Stimulated activated CD4-positive, alpha-beta T cell treated with anti-CD3 and anti-CD28 coated beads, Interleukin-4, amount 100 ng/mL, for 48 hours (primary cell): ENCODE data around the gene ABTB2.
"Not testable (repeated sequence)": the region's sequence is repeated elsewhere in the genome, so short reads cannot be mapped to it uniquely, and the experiment has no call there.

Experiments
- DNase-seq, 2 donors: peaks; one replicate each; pipeline ENCODE4 v3.0.0-alpha.2; 2020; ENCODE audit warnings: low read depth in 2 of 2

Gene ABTB2

DNA sequence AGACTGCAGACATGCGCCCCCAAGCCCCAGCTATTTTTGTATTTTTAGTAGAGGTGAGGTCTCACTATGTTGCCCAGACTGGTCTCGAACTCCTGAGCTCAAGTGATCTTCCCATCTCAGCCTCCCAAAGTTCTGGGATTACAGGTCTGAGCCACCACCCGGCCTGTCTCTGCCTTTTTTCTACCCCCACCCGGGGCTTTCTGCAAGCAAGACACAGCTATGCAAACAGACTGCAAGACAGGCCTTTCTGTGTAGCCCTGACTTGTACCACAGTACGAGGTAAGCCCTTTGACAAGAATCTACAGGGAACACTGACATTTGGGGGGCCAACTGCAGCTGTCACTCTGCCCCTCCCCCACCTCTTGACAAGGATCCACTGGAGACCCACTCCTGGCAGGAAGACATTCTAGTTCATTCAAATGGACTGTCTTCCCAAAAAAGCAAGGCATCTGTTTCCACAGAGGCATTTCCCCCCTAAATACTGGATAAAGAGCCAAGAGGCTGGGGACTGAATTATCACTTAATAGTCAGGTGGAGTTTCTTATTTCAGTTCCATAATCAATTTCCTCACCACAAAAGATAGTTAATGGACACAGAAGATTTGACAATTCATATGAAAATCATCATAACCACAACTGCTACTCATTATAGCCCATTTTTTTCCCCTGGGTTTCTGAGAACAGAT is 118.2 kb downstream of the ABTB2 start:
- DNase-seq = no peak

DNA sequence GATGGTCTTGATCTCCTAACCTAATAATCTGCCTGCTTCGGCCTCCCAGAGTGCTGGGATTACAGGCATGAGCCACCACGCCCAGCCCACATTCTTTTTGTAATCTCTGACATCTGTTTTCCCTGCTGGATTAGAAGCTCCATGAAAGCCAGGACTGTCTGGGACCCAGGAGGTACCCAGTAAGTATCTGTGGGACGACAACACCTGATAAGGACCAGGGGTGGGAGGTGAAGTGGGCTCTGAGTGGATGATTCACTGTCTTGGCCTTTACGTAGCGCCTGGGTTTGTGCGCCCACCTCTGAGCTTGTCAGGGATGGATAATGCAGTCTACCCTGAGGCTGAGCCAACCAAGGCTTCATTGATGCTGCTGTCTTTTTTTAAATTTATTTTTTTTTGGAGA is 118.8 kb downstream of the ABTB2 start:
- no peak for DNase-seq

- no peak for DNase-seq
Measured at GRCh38 chr11:34238533-34238932, 119.3 kb downstream of the ABTB2 start.

- no peak for DNase-seq
Measured at GRCh38 chr11:34236572-34236971, 121.2 kb downstream of the ABTB2 start.

- no peak for DNase-seq
Measured at GRCh38 chr11:34235591-34236071, 122.2 kb downstream of the ABTB2 start.

DNA sequence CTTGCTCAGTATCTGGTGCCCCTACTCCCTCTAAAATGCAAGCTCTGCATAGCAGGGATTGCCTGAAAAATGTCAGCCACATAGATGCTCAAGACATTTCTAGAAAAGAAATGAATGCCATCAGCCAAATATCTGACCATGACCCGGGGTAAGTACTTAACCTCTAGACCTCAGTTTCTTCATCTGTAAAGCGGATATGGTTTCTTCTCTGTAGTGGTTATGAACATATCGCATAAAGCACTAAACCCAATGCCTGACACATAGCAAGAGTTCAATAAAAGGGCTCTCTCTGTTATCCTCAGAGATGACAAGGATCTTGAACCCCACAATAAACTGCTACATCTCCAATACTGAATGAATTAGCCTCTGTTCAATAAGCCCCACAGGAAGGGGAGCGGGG is 122.6 kb downstream of the ABTB2 start:
- no peak for DNase-seq

GRCh38 chr11:34234086-34234740 is 123.6 kb downstream of the ABTB2 start:
- peak; percentile 54 to 69 for DNase-seq

GRCh38 chr11:34233215-34233614 is 124.6 kb downstream of the ABTB2 start:
- no peak for DNase-seq

DNA sequence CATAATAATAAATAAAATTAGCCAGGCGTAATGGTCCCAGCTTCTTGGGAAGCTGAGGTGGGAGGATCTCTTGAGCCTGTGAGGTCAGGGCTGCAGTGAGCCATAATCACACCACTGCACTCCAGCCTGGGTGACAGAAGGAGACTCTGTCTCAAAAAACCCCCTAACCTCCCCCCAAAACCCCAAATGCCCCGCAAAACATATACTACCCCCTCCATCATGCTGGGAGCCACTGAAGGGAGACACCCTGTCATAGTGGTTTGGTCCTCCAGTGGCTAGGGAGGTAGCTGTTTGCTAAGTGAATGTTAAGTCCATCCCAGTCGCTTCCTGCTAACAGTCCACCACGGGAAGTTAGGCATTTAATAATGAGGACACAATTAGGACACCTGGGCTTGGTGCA is 125.0 kb downstream of the ABTB2 start:
- no peak for DNase-seq

- no peak for DNase-seq
Measured at GRCh38 chr11:34226210-34226609, 131.6 kb downstream of the ABTB2 start.

DNA sequence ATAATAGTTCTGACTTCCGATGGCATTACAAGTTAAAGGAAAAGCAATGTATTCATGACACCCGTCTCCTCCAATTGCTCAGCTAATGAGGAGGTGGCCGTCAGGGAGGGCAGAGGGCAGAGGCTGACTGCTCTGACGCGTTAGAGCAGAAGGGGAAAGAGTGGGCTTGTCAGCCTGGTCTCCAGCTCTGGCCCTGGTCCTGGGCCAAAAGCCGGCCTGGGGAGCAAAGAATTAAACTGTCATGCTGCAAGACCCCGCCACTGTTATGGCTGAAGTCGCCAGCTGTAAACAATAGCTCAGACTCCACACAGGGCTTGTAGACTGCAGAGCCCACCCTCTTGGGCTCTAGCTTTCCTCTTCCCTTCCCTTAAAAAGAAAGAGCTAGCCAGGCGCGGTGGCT is 132.7 kb downstream of the ABTB2 start:
- no peak for DNase-seq

DNA sequence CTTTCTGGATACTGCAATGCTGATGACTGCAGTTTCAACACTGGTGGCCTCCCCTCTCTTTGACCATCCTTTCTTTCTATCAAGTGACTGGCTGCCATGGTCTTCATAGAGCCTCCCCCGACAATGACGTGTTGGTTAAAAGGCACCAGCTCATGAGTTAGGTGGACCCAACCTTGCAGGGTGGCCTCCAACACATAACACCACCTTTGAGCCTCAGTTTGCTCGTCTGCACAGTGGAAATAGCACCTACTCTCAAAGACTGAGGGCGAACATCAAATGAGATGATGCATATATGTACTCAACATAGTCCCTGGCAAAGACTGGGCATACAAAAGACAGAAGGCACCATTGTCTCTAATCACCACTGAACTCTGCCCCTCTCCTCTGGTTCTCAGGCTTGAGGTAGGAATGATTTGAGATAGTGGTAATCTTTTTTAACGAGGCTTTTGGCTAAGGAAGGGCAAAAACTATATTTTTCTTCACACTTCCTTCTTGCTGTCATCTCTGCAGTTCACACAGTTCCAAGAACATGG is 133.3 kb downstream of the ABTB2 start:
- DNase-seq = no peak

DNA sequence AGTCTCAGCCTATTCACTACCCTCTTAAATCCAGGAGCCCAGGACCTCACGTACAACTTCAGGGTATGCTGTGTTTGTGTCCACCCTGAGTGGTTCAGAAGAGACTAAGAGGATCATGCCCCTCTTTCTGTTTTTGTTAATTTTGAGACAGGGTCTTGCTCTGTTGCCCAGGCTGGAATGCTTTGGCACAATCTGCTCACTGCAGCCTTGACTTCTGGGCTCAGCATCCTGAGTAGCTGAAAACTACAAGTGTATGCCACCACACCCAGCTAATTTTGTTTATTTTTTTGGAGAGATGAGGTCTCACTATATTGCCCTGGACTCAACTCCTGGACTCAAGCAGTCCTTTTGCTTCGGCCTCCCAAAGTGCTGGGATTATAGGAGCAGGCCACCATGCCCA is 133.9 kb downstream of the ABTB2 start:
- DNase-seq = no peak

GRCh38 chr11:34223021-34223813 is 134.6 kb downstream of the ABTB2 start:
- no peak for DNase-seq

DNA sequence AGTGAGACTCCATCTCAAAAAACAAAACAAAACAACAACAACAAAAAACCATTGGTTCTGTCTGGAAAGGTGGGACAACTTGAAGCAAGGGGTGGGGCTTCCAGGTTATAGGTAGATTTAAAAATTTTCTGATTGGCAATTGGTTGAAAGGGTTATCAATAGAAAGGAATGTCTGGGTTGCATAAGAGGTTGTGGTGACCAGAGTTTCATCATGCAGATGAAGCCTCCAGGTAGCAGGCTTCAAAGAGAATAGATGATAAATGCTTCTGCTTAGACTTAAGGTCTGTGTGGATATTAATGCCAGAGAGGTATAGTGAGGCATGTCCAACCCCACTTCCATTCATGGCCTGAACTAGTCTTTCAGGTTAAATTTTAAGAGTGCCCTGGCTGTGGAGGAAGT is 135.8 kb downstream of the ABTB2 start:
- no peak for DNase-seq

DNA sequence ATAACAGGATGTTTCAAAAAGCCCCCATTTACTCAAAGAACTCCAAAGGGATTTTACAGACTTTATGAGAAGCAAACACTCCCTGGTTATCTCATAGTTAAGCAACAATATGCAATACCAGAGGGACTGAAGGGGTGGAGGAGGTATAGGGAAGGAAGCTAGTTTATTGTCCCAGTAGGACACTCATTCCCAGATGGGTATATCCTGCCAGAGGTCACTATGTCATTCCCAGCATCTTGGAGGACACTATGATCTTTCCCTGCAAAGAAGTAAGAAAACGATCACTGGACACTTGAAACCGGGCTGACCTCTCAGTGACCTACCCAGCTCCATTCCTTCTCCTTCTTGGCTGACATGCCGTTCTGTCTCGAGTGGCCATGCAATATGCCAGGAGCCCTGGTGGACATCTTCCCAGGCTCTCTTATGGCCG is 137.9 kb downstream of the ABTB2 start:
- no peak for DNase-seq

DNA sequence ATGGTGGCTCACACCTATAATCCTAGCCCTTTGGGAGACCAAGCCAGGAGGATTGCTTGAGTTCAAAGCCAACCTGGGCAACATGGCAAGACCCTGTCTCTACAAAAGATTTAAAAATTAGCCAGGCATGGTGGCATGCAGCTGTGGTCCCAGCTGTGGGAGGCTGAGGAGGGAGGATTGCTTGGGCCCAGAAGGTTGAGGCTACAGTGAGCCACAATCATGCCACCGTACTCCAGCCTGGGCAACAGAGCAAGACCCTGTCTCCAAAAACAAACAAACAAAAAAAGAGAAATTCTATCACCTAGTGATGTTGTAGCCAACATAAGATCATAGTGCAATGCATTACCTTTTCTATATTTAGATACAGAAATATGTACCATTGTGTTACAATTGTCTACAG is 138.5 kb downstream of the ABTB2 start:
- DNase-seq = no peak

GRCh38 chr11:34218756-34219155 is 139.1 kb downstream of the ABTB2 start:
- DNase-seq = not testable (repeated sequence)

DNA sequence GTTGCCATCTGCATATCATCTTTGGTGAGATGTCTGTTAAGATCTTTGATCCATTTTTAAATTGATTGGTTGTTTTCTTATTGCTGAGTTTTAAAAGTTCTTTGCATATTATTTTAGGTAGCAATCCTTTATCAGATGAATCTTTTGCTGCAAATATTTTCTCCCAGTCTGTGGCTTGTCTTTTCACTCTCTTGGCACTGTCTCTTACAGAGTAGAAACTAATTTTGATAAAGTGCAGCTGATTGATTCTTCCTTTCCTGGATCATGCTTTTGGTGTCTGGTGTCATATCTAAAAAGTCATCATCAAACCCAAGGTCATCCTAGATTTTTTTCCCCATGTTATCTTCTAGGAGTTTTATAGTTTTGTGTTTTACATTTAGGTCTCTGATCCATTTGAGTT is 139.7 kb downstream of the ABTB2 start:
- DNase-seq = no peak

GRCh38 chr11:34216706-34217105 is 141.1 kb downstream of the ABTB2 start:
- no peak for DNase-seq

DNA sequence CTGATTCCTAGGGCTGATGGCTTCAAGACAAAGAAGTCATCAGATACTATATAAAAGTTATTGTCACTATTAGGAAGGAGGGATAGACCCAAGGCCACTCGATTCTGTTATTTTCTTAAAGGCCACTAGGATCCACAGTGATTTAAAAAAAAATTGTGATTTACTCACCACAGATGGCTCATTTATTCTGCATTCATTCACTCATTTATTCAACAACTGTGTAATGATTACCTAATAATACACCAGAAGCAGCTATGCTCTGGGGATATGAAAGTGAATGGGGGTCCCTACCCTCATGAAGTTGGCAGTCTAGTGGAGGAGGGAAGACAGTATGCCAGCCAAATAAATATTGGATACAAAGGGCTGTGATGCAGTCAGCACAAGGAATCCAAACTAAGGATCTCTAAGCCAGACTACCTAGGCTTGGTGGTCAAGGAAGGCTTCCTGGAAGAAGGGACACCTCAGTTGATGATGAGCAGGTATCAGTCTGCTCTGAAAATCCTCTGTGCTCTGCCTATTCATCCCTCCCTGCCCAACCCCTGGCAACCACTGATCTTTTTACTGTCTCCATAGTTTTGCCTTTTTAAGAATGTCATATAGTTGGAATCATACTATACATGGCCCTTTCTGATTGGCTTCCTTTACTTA is 141.9 kb downstream of the ABTB2 start:
- no peak for DNase-seq
